ENCODE data around the gene ERO1B. TPM values are rescaled to one million over a fixed set of nuclear protein-coding genes. Genes with fewer than 3 reads are reported as not detected.

ERO1B gene
- total RNA-seq, 3 donors from 2014 or later (not counting 1 experiment from before 2014, with no cell fraction given), result 14.7 to 17.8 (median 16.5) TPM

DNA sequence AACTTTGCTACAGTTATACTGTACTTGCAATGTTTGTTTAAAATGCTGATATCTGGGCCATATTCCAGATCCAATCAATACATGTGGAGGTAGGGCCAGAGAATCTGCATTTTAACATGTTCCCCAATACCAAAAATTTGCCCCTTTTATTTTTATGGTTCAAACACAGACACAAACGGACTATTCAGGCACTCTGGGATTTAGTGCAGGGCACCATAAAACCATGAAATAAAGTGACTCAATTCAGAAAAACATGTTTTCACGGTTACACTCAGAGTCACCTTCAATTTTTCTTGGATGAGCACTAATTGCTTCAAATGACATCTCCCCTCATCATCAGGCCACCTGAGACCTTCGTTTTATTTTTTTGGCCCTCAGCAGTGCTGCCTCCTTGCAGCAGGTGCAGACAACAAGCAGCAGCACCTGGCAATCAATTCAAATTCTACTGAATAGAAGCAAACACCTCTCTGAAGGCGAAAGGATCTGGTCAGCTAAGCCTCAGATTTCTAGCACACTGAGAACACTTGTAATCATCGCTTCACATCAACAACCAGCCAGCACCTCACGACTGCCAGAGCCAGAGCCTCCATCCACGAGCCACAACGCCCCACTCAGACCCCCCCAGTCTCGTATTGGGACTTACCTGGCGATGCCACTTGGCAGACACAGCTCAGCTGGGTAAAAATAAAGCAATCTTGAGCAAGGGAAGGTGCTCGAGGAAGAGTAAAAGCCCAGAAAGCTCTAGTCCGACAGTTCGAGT lies 1.1 kb downstream of the ERO1B start:
- intact Hi-C loops (cut with micrococcal nuclease), result loop anchor here (1.0 to 10.0 kb wide), 5 partner anchors 114 to 776 kb away; partner anchors contain the start of genes B3GALNT2, EDARADD, GPR137B and LYST
- no peak for ATAC-seq
- peak overlapping the region; percentile 74 to 92 for H3K27ac Mint-ChIP-seq
- peaks cover 21 to 31% of the 10 kb centered on the region in 2 donors for H3K4me1 Mint-ChIP-seq
- H3K4me3 Mint-ChIP-seq, result peak overlapping the region; percentile 57
- WGBS (ENCODE audit: insufficient coverage), result 9% methylated on average over 13 of the region's 13 CpGs
- Histone ChIP-seq H3K27ac (ENCODE audit: low read length) (peak overlapping the region; percentile 82), H3K4me3 (ENCODE audit: low read length) (peak overlapping the region; percentile 62), H3K27me3 (ENCODE audit: control insufficient read depth, insufficient read depth, low read length) (peaks cover 3% of the 10 kb centered on the region), H3K9me3 (ENCODE audit: control insufficient read depth, insufficient read depth, low read length) (no peaks in the 10 kb centered on the region), H3K4me1 (ENCODE audit: control insufficient read depth, insufficient read depth, low read length) (peaks cover 12% of the 10 kb centered on the region), H3K36me3 (ENCODE audit: control insufficient read depth, insufficient read depth, low read length) (no peaks in the 10 kb centered on the region)
- no peaks in the 10 kb centered on the region for H3K36me3 Mint-ChIP-seq
- H3K27me3 Mint-ChIP-seq (ENCODE audit: low read depth in 2 of 2), result peaks cover 8 to 13% of the 10 kb centered on the region in 2 donors
- DNase-seq, result peak; percentile 22 to 61
- TF ChIP-seq, protein P1, sequence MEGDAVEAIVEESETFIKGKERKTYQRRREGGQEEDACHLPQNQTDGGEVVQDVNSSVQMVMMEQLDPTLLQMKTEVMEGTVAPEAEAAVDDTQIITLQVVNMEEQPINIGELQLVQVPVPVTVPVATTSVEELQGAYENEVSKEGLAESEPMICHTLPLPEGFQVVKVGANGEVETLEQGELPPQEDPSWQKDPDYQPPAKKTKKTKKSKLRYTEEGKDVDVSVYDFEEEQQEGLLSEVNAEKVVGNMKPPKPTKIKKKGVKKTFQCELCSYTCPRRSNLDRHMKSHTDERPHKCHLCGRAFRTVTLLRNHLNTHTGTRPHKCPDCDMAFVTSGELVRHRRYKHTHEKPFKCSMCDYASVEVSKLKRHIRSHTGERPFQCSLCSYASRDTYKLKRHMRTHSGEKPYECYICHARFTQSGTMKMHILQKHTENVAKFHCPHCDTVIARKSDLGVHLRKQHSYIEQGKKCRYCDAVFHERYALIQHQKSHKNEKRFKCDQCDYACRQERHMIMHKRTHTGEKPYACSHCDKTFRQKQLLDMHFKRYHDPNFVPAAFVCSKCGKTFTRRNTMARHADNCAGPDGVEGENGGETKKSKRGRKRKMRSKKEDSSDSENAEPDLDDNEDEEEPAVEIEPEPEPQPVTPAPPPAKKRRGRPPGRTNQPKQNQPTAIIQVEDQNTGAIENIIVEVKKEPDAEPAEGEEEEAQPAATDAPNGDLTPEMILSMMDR (IDR thresholded peaks at IDR 0.05), result no peak
- no peaks in the 10 kb centered on the region for H3K9me3 Mint-ChIP-seq

DNA sequence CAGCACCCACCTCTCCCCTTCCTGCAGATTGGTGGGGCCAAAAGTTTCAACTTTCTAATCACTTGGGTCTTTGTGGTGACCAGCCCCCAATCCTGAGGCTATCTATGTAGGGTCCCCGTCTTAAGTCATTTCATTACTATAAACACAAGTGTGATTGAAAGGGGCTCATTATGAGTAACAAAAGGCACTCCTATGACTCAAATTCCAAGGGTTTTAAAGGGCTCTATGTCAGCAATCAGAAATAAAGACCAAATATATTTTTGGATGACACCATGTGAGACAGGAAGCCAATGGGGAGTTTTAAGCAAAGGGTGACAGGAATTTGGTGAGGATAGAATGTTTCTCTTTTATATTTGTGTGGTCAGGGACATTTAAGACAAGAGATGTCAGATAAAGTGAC lies 6.2 kb downstream of the ERO1B start:
- H3K27me3 Mint-ChIP-seq (ENCODE audit: low read depth in 2 of 2), result no peaks in the 10 kb centered on the region
- ATAC-seq (no peak), DNase-seq (no peak)
- intact Hi-C loops (cut with micrococcal nuclease), result no loop called here
- no peak overlapping the region for H3K27ac ChIP-seq (ENCODE audit: low read length)
- H3K4me1 Mint-ChIP-seq, result peaks cover 30 to 36% of the 10 kb centered on the region in 2 donors
- TF ChIP-seq, protein P1 (IDR thresholded peaks at IDR 0.05), result no peak
- H3K36me3 ChIP-seq (ENCODE audit: control insufficient read depth, insufficient read depth, low read length), result no peaks in the 10 kb centered on the region
- peaks cover 1% of the 10 kb centered on the region for H3K4me1 ChIP-seq (ENCODE audit: control insufficient read depth, insufficient read depth, low read length)
- H3K36me3 Mint-ChIP-seq, result no peaks in the 10 kb centered on the region
- no CpG with 5 or more reads among the region's 1 CpG for WGBS (ENCODE audit: insufficient coverage)
- H3K9me3 ChIP-seq (ENCODE audit: control insufficient read depth, insufficient read depth, low read length), result no peaks in the 10 kb centered on the region
- no peak overlapping the region for H3K4me3 ChIP-seq (ENCODE audit: low read length)
- no peak overlapping the region for H3K4me3 Mint-ChIP-seq
- H3K27ac Mint-ChIP-seq, result no peak overlapping the region
- no peaks in the 10 kb centered on the region for H3K27me3 ChIP-seq (ENCODE audit: control insufficient read depth, insufficient read depth, low read length)
- H3K9me3 Mint-ChIP-seq, result no peaks in the 10 kb centered on the region

DNA sequence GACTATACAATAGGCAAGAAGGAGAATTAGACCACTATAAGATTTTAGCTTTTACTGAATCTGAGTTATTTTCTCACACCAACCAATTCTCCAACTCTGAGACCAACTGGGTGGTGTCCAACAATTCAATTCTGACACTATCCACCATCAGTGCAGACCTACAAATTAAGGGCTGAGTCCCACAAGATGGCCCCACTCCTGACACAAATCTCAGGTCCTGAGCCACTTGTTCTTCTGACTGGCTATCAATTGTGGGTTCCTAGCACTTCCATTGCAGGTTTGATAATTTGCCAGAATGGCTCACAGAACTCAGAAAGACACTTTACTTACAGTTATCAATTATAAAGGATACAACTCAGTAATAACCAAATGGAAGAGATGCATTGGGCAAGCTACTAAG lies 6.7 kb downstream of the ERO1B start:
- no peaks in the 10 kb centered on the region for H3K27me3 ChIP-seq (ENCODE audit: control insufficient read depth, insufficient read depth, low read length)
- intact Hi-C loops (cut with micrococcal nuclease), result no loop called here
- Mint-ChIP-seq H3K4me3 (no peak overlapping the region), H3K27me3 (ENCODE audit: low read depth in 2 of 2) (no peaks in the 10 kb centered on the region), H3K36me3 (no peaks in the 10 kb centered on the region), H3K4me1 (peaks cover 25 to 37% of the 10 kb centered on the region in 2 donors), H3K27ac (no peak overlapping the region), H3K9me3 (no peaks in the 10 kb centered on the region)
- H3K36me3 ChIP-seq (ENCODE audit: control insufficient read depth, insufficient read depth, low read length), result no peaks in the 10 kb centered on the region
- DNase-seq (no peak), ATAC-seq (no peak)
- no peak overlapping the region for H3K27ac ChIP-seq (ENCODE audit: low read length)
- TF ChIP-seq, protein P1 (IDR thresholded peaks at IDR 0.05), result no peak
- no peaks in the 10 kb centered on the region for H3K9me3 ChIP-seq (ENCODE audit: control insufficient read depth, insufficient read depth, low read length)
- H3K4me3 ChIP-seq (ENCODE audit: low read length), result no peak overlapping the region
- H3K4me1 ChIP-seq (ENCODE audit: control insufficient read depth, insufficient read depth, low read length), result no peaks in the 10 kb centered on the region
